ENCODE data around the gene KCNB1.

Gene KCNB1

GRCh38 chr20:49346682-49347081 lies 135.8 kb downstream of the KCNB1 start:
- Histone ChIP-seq H3K4me3 (ENCODE audit: low read depth in 1 of 2, low read length in 2 of 2) (no peak overlapping the region), H3K9ac (ENCODE audit: low read length) (no peak overlapping the region), H3K4me1 (ENCODE audit: insufficient read depth, low read length) (peaks cover 17% of the 10 kb centered on the region), H3K27me3 (ENCODE audit: control insufficient read depth in 1 of 2, insufficient read depth in 2 of 2, low read length in 2 of 2) (no peaks in the 10 kb centered on the region), H3K27ac (ENCODE audit: low read depth, low read length) (no peak overlapping the region), H3K9me3 (ENCODE audit: low read length) (no peaks in the 10 kb centered on the region), H3K36me3 (ENCODE audit: insufficient read depth, low read length) (no peaks in the 10 kb centered on the region)

- Histone ChIP-seq H3K27ac (ENCODE audit: low read depth, low read length) (no peak overlapping the region), H3K27me3 (ENCODE audit: control insufficient read depth in 1 of 2, insufficient read depth in 2 of 2, low read length in 2 of 2) (no peaks in the 10 kb centered on the region), H3K36me3 (ENCODE audit: insufficient read depth, low read length) (no peaks in the 10 kb centered on the region), H3K9ac (ENCODE audit: low read length) (no peak overlapping the region), H3K4me1 (ENCODE audit: insufficient read depth, low read length) (peaks cover 17% of the 10 kb centered on the region), H3K4me3 (ENCODE audit: low read depth in 1 of 2, low read length in 2 of 2) (no peak overlapping the region), H3K9me3 (ENCODE audit: low read length) (no peaks in the 10 kb centered on the region)
These were observed 136.9 kb downstream of the KCNB1 start for GRCh38 chr20:49345524-49345923.

DNA sequence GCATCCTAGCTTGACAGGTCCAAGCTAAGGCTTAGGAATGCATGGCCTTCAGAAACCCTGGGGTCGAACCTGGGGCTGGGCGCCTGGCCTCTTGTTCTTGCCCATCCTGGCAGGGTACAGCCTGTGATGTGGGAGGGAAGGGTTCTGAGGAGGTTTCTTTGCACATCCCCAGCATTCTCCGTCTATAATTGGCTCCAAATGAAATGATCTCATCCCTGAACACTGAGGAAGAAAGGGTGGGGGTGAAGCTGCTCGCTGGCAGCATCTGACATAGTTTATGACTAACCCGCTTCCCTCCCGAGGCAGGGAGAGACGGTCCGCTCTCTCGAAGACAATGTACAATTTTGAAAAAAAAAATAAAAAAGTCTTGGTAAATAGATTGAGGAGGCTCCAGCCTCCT lies 137.5 kb downstream of the KCNB1 start:
- peaks cover 17% of the 10 kb centered on the region for H3K4me1 ChIP-seq (ENCODE audit: insufficient read depth, low read length)
- no peak overlapping the region for H3K4me3 ChIP-seq (ENCODE audit: low read depth in 1 of 2, low read length in 2 of 2)
- H3K9ac ChIP-seq (ENCODE audit: low read length): no peak overlapping the region
- H3K36me3 ChIP-seq (ENCODE audit: insufficient read depth, low read length): no peaks in the 10 kb centered on the region
- H3K27ac ChIP-seq (ENCODE audit: low read depth, low read length): peak overlapping the region; percentile 41
- no peaks in the 10 kb centered on the region for H3K9me3 ChIP-seq (ENCODE audit: low read length)
- no peaks in the 10 kb centered on the region for H3K27me3 ChIP-seq (ENCODE audit: control insufficient read depth in 1 of 2, insufficient read depth in 2 of 2, low read length in 2 of 2)

DNA sequence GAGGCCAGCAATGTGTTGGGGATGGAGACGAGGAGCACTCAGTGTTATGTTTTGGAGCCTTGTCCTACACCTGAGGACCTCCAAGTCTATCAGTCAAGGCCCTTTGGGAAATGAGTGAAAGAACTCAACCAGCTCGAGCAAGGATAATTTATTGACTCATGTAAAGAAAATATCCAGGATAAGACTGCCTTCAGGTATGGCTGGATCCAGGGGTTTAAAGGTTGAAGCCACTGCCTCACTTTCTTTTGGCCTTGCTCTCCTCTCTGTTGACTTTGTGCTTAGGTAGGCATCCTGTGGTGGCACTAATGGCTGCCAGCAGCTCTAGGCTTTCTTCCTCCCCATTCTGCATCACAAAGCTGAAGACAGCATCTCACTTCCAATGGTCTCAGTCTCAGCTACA lies 138.3 kb downstream of the KCNB1 start:
- no peaks in the 10 kb centered on the region for H3K36me3 ChIP-seq (ENCODE audit: insufficient read depth, low read length)
- no peaks in the 10 kb centered on the region for H3K9me3 ChIP-seq (ENCODE audit: low read length)
- H3K4me3 ChIP-seq (ENCODE audit: low read depth in 1 of 2, low read length in 2 of 2): no peak overlapping the region
- no peaks in the 10 kb centered on the region for H3K27me3 ChIP-seq (ENCODE audit: control insufficient read depth in 1 of 2, insufficient read depth in 2 of 2, low read length in 2 of 2)
- no peak overlapping the region for H3K27ac ChIP-seq (ENCODE audit: low read depth, low read length)
- peaks cover 17% of the 10 kb centered on the region for H3K4me1 ChIP-seq (ENCODE audit: insufficient read depth, low read length)
- H3K9ac ChIP-seq (ENCODE audit: low read length): no peak overlapping the region

DNA sequence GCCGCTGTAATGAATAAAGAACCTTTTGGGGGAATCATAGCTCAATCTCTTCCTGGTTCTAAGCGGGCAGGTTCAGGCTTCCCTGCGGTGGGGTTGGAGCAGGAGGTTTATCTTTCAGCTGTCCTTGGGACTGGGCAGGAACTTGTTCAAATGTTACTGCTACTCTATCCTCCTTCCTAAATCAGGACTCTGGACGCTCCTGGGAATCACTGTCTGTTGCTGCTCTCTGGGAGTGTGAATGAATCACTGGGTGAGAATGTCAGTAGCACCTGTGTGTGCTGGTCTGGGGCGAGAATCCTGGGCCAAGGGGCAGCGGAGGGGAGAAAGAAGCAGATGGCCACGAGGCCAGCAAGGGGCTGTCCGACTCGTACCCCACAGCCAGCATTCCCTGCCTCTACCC lies 139.2 kb downstream of the KCNB1 start:
- Histone ChIP-seq H3K36me3 (ENCODE audit: insufficient read depth, low read length) (no peaks in the 10 kb centered on the region), H3K4me3 (ENCODE audit: low read depth in 1 of 2, low read length in 2 of 2) (no peak overlapping the region), H3K9me3 (ENCODE audit: low read length) (no peaks in the 10 kb centered on the region), H3K27ac (ENCODE audit: low read depth, low read length) (no peak overlapping the region), H3K4me1 (ENCODE audit: insufficient read depth, low read length) (peaks cover 17% of the 10 kb centered on the region), H3K9ac (ENCODE audit: low read length) (no peak overlapping the region), H3K27me3 (ENCODE audit: control insufficient read depth in 1 of 2, insufficient read depth in 2 of 2, low read length in 2 of 2) (no peaks in the 10 kb centered on the region)

GRCh38 chr20:49340161-49340966 lies 142.1 kb downstream of the KCNB1 start:
- H3K9ac ChIP-seq (ENCODE audit: low read length): no peak overlapping the region
- no peaks in the 10 kb centered on the region for H3K36me3 ChIP-seq (ENCODE audit: insufficient read depth, low read length)
- H3K4me1 ChIP-seq (ENCODE audit: insufficient read depth, low read length): peaks cover 10% of the 10 kb centered on the region
- H3K4me3 ChIP-seq (ENCODE audit: low read depth in 1 of 2, low read length in 2 of 2): no peak overlapping the region
- H3K9me3 ChIP-seq (ENCODE audit: low read length): no peaks in the 10 kb centered on the region
- H3K27me3 ChIP-seq (ENCODE audit: control insufficient read depth in 1 of 2, insufficient read depth in 2 of 2, low read length in 2 of 2): no peaks in the 10 kb centered on the region
- H3K27ac ChIP-seq (ENCODE audit: low read depth, low read length): no peak overlapping the region

DNA sequence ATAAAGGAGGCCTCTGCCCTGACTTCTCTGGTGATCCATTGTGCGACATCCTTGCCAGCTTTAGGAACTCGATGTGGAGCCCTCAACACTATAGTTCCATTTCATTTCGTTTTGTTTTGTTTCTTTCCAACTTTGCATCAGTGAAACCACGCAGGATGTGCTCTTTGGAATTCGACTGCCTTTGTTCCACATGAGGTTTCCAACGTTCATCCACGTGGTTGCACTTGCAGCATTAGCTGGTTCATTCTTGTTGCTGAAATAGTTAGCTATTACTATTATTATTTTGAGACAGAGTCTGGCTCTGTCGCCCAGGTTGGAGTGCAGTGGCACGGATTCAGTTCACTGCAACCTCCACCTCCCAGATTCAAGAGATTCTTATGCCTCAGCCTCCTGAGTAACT lies 143.3 kb downstream of the KCNB1 start:
- H3K4me3 ChIP-seq (ENCODE audit: low read depth in 1 of 2, low read length in 2 of 2): no peak overlapping the region
- H3K27me3 ChIP-seq (ENCODE audit: control insufficient read depth in 1 of 2, insufficient read depth in 2 of 2, low read length in 2 of 2): no peaks in the 10 kb centered on the region
- no peak overlapping the region for H3K27ac ChIP-seq (ENCODE audit: low read depth, low read length)
- no peaks in the 10 kb centered on the region for H3K36me3 ChIP-seq (ENCODE audit: insufficient read depth, low read length)
- no peak overlapping the region for H3K9ac ChIP-seq (ENCODE audit: low read length)
- H3K4me1 ChIP-seq (ENCODE audit: insufficient read depth, low read length): no peaks in the 10 kb centered on the region
- no peaks in the 10 kb centered on the region for H3K9me3 ChIP-seq (ENCODE audit: low read length)

DNA sequence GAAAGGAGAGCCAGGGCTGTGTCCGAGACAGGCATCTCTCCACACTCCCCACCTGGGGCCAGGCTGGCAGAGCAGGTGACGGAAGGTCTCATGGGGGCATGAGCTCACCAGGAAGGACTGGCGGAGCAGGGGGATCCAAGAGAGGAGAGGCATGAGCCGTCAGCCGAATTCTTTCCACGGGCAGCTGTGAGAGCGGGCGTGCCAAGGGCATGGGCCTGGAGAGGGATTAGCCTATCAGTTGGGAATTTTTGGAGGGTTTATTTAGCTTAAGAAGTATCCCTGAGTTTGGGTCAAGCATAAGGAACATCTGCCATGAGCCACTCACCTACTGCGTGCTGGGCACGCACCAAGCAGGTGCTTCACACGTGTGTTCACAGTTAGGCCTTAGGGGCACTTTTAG lies 144.4 kb downstream of the KCNB1 start:
- Histone ChIP-seq H3K4me1 (ENCODE audit: insufficient read depth, low read length) (no peaks in the 10 kb centered on the region), H3K9ac (ENCODE audit: low read length) (no peak overlapping the region), H3K27me3 (ENCODE audit: control insufficient read depth in 1 of 2, insufficient read depth in 2 of 2, low read length in 2 of 2) (no peaks in the 10 kb centered on the region), H3K27ac (ENCODE audit: low read depth, low read length) (no peak overlapping the region), H3K4me3 (ENCODE audit: low read depth in 1 of 2, low read length in 2 of 2) (no peak overlapping the region), H3K36me3 (ENCODE audit: insufficient read depth, low read length) (no peaks in the 10 kb centered on the region), H3K9me3 (ENCODE audit: low read length) (no peaks in the 10 kb centered on the region)

DNA sequence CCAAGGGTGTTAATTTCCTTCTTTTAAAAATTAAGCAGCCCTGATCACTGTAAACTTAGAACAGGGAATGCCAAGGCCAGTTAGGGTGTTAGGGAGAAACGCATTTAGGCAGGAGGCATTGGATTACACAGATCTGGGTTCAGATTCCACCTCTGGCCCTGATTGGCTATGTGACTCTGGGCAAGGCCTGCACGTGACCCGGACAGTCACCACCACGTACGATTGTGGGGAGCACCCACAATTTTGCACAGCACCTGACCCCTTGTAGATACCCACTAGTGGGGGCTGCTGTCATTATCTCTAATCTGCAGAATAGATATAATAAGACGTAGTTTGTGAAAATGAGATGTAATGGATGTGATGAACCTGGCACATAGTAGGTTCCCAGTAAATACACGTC lies 145.1 kb downstream of the KCNB1 start:
- Histone ChIP-seq H3K27ac (ENCODE audit: low read depth, low read length) (no peak overlapping the region), H3K9me3 (ENCODE audit: low read length) (no peaks in the 10 kb centered on the region), H3K9ac (ENCODE audit: low read length) (no peak overlapping the region), H3K36me3 (ENCODE audit: insufficient read depth, low read length) (no peaks in the 10 kb centered on the region), H3K4me3 (ENCODE audit: low read depth in 1 of 2, low read length in 2 of 2) (no peak overlapping the region), H3K27me3 (ENCODE audit: control insufficient read depth in 1 of 2, insufficient read depth in 2 of 2, low read length in 2 of 2) (no peaks in the 10 kb centered on the region), H3K4me1 (ENCODE audit: insufficient read depth, low read length) (no peaks in the 10 kb centered on the region)

GRCh38 chr20:49336786-49337185 lies 145.7 kb downstream of the KCNB1 start:
- Histone ChIP-seq H3K27me3 (ENCODE audit: control insufficient read depth in 1 of 2, insufficient read depth in 2 of 2, low read length in 2 of 2) (no peaks in the 10 kb centered on the region), H3K27ac (ENCODE audit: low read depth, low read length) (no peak overlapping the region), H3K9me3 (ENCODE audit: low read length) (no peaks in the 10 kb centered on the region), H3K36me3 (ENCODE audit: insufficient read depth, low read length) (no peaks in the 10 kb centered on the region), H3K4me3 (ENCODE audit: low read depth in 1 of 2, low read length in 2 of 2) (no peak overlapping the region), H3K9ac (ENCODE audit: low read length) (no peak overlapping the region), H3K4me1 (ENCODE audit: insufficient read depth, low read length) (no peaks in the 10 kb centered on the region)

- Histone ChIP-seq H3K27ac (ENCODE audit: low read depth, low read length) (no peak overlapping the region), H3K9ac (ENCODE audit: low read length) (no peak overlapping the region), H3K27me3 (ENCODE audit: control insufficient read depth in 1 of 2, insufficient read depth in 2 of 2, low read length in 2 of 2) (no peaks in the 10 kb centered on the region), H3K4me3 (ENCODE audit: low read depth in 1 of 2, low read length in 2 of 2) (no peak overlapping the region), H3K4me1 (ENCODE audit: insufficient read depth, low read length) (no peaks in the 10 kb centered on the region), H3K36me3 (ENCODE audit: insufficient read depth, low read length) (no peaks in the 10 kb centered on the region), H3K9me3 (ENCODE audit: low read length) (no peaks in the 10 kb centered on the region)
These were observed 147.0 kb downstream of the KCNB1 start for GRCh38 chr20:49335476-49335875.

Data from muscle layer of colon (tissue), 2 donors.